ENCODE results near the gene CHN1. TPM values are rescaled to one million over a fixed set of nuclear protein-coding genes. Genes with fewer than 3 reads are reported as not detected.
A peak's percentile ranks its signal among the peaks of the same experiment; 100 is the strongest.

CHN1 gene
- total and polyA plus RNA-seq, 2 of the 8 experiments (the other 6 are each of a cell fraction or from before 2014, with no cell fraction given): 54.0 to 65.7 TPM

DNA sequence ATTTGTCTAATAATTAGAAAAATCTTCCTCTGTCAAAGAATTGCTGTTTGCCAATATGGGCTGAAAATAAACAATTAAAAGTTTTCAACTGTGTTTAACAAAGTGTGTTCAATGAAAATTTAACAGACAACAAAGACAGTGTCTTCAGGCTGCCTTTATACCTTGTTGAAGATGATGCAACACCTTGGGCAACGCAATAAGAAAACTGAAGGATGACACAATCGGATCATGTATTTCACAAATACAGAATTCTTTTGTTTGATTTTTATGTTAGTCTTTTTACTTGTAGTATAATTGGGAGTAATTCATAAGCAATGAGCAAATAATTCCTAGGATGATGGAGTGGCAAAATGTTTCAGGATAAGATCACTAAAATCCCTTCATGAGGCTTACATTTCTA is 27.8 kb downstream of the CHN1 start:
- no peak overlapping the region for H2BK15ac ChIP-seq (ENCODE audit: low read length)
- no peak overlapping the region for H3K18ac ChIP-seq (ENCODE audit: extremely low read depth, low read length)
- POLR2A ChIA-PET (ENCODE audit: partially characterized antibody): no interaction called here
- H2BK120ac ChIP-seq (replicated peaks; ENCODE audit: low read depth, low read length): no peak overlapping the region
- H3K14ac ChIP-seq (ENCODE audit: insufficient read length): no peak overlapping the region
- no peak overlapping the region for H2BK12ac ChIP-seq (ENCODE audit: low read depth, low read length)
- H3K9me3 ChIP-seq (ENCODE audit: insufficient read depth in 2 of 2, low read depth in 1 of 2, low read length in 1 of 2): no peaks in the 10 kb centered on the region
- no peaks in the 10 kb centered on the region; the same call in 1 of the 2 replicates for H3K79me1 ChIP-seq (ENCODE audit: low read depth, low read length)
- DNase-seq (ENCODE audit: low read depth in 1 of 2, low spot score in 2 of 2): no peak
- H3K23me2 ChIP-seq (ENCODE audit: low read depth, low read length): no peaks in the 10 kb centered on the region
- no peak overlapping the region for H3K9ac ChIP-seq (replicated peaks in 1 of 4; ENCODE audit: extremely low read depth in 1 of 4, low read depth in 3 of 4, low read length in 3 of 4)
- no peak overlapping the region for H4K91ac ChIP-seq (replicated peaks; ENCODE audit: insufficient read length, low read length)
- CTCF ChIA-PET (ENCODE audit: partially characterized antibody): no interaction called here
- H3K79me2 ChIP-seq (ENCODE audit: control insufficient read depth in 1 of 2, insufficient read depth in 2 of 2, low read length in 2 of 2): peaks cover 2 to 89% of the 10 kb centered on the region in 2 experiments; a peak in 3 of 4 replicates
- peak overlapping the region; percentile 86 for H4K5ac ChIP-seq (ENCODE audit: insufficient read length, low read depth, low read length)
- H3K4me3 ChIP-seq (ENCODE audit: extremely low read depth in 1 of 4, insufficient read depth in 2 of 4, low read depth in 3 of 4, low read length in 4 of 4): no peak overlapping the region
- no peaks in the 10 kb centered on the region for H3K27me3 ChIP-seq (replicated peaks in 1 of 4; ENCODE audit: control insufficient read depth in 3 of 4, extremely low read depth in 1 of 4, insufficient read depth in 3 of 4, low read length in 3 of 4)
- H3K4me2 ChIP-seq (ENCODE audit: insufficient read depth in 1 of 2, low read depth in 2 of 2, low read length in 2 of 2): no peak overlapping the region
- H2AK5ac ChIP-seq (ENCODE audit: low read depth, low read length): no peak overlapping the region
- no peak overlapping the region for H3K23ac ChIP-seq (ENCODE audit: insufficient read length)
- 97% methylated on average over 2 of the region's 2 CpGs; no CpG with 5 or more reads in 1 of the 2 experiments for WGBS, 2 experiments (ENCODE audit: extremely low coverage in 1 of 2, insufficient coverage in 1 of 2, insufficient read length in 1 of 2, insufficient replicate concordance in 2 of 2, low coverage in 1 of 2, low lambda C conversion rate in 2 of 2, missing lambda C conversion rate in 1 of 2)
- no peaks in the 10 kb centered on the region for H4K20me1 ChIP-seq (replicated peaks in 1 of 2; ENCODE audit: control insufficient read depth in 1 of 2, insufficient read depth in 2 of 2, low read length in 2 of 2)
- H3K56ac ChIP-seq (replicated peaks; ENCODE audit: insufficient read length, low read depth, low read length): no peak overlapping the region
- H3K27ac ChIP-seq (ENCODE audit: low read depth, low read length): no peak overlapping the region; the same call in 1 of the 2 replicates
- H3K4ac ChIP-seq (replicated peaks; ENCODE audit: insufficient read length, low read depth, low read length): no peak overlapping the region
- no peak overlapping the region for H2AFZ ChIP-seq (ENCODE audit: low read length)
- H3K4me1 ChIP-seq (replicated peaks in 1 of 4; ENCODE audit: control insufficient read depth in 3 of 4, insufficient read depth in 4 of 4, low read length in 3 of 4): peaks cover 0 to 9% (median 0%) of the 10 kb centered on the region in 4 experiments; a peak in 1 of 7 replicates
- H2BK20ac ChIP-seq (ENCODE audit: low read length): no peak overlapping the region
- H3K36me3 ChIP-seq (ENCODE audit: control insufficient read depth in 2 of 4, insufficient read depth in 4 of 4, low read length in 3 of 4): no peaks in the 10 kb centered on the region
- FAIRE-seq: peak; percentile 45
- H2BK5ac ChIP-seq (ENCODE audit: low read depth, low read length): no peak overlapping the region
- no peak overlapping the region for H4K8ac ChIP-seq (ENCODE audit: extremely low read depth, insufficient read depth, low read length)

All from H1 (cell line).